Measurements from ENCODE around the gene MRPL24. TPM values are rescaled to one million over a fixed set of nuclear protein-coding genes. Genes with fewer than 3 reads are reported as not detected.

Gene MRPL24
- total RNA-seq, 1 experiment from 2014 or later = 48.1 TPM

GRCh38 chr1:156709757-156710489 lies 31.0 kb downstream of the MRPL24 start:
- DNase-seq (ENCODE audit: low read depth) = peak; percentile 85

- DNase-seq (ENCODE audit: low read depth) = no peak
These were observed 31.9 kb downstream of the MRPL24 start for GRCh38 chr1:156709031-156709430.

- DNase-seq (ENCODE audit: low read depth) = no peak
These were observed 32.6 kb downstream of the MRPL24 start for GRCh38 chr1:156708218-156708661.

- DNase-seq (ENCODE audit: low read depth) = no peak
These were observed 33.3 kb downstream of the MRPL24 start for GRCh38 chr1:156707417-156708217.

- no peak for DNase-seq (ENCODE audit: low read depth)
These were observed 34.1 kb downstream of the MRPL24 start for GRCh38 chr1:156706657-156707416.

- DNase-seq (ENCODE audit: low read depth) = peak; percentile 36
These were observed 34.8 kb downstream of the MRPL24 start for GRCh38 chr1:156705918-156706656.

GRCh38 chr1:156705321-156705917 lies 35.5 kb downstream of the MRPL24 start, which contains the start of gene CRABP2:
TSS of gene CRABP2 (minus strand) at chr1:156705583. CDS start at chr1:156705446, 137 bp downstream.
- no peak for DNase-seq (ENCODE audit: low read depth)

- peak; percentile 86 for DNase-seq (ENCODE audit: low read depth)
These were observed 36.0 kb downstream of the MRPL24 start for GRCh38 chr1:156704930-156705320.

GRCh38 chr1:156704166-156704711 lies 36.6 kb downstream of the MRPL24 start:
- DNase-seq (ENCODE audit: low read depth) = no peak

- no peak for DNase-seq (ENCODE audit: low read depth)
These were observed 37.1 kb downstream of the MRPL24 start for GRCh38 chr1:156703741-156704140.

GRCh38 chr1:156703336-156703735 lies 37.6 kb downstream of the MRPL24 start:
- no peak for DNase-seq (ENCODE audit: low read depth)

GRCh38 chr1:156700736-156701531 lies 40.0 kb downstream of the MRPL24 start:
- DNase-seq (ENCODE audit: low read depth) = no peak

GRCh38 chr1:156698995-156699394 lies 41.9 kb downstream of the MRPL24 start:
- DNase-seq (ENCODE audit: low read depth) = no peak

- DNase-seq (ENCODE audit: low read depth) = no peak
These were observed 43.4 kb downstream of the MRPL24 start for GRCh38 chr1:156697481-156697880.

GRCh38 chr1:156696755-156697154 lies 44.1 kb downstream of the MRPL24 start:
- DNase-seq (ENCODE audit: low read depth) = no peak

- no peak for DNase-seq (ENCODE audit: low read depth)
These were observed 46.3 kb downstream of the MRPL24 start for GRCh38 chr1:156694690-156694962.

- DNase-seq (ENCODE audit: low read depth) = peak; percentile 40
These were observed 46.8 kb downstream of the MRPL24 start for GRCh38 chr1:156693848-156694689.

GRCh38 chr1:156692925-156693847 lies 47.7 kb downstream of the MRPL24 start:
- peak; percentile 46 for DNase-seq (ENCODE audit: low read depth)

Data from M059J (cell line).